AG20443 (cell line): ENCODE results near the gene IRAK2.

Experiments
- DNase-seq: peaks from one replicate; pipeline ENCODE4 v3.0.0; 2012; ENCODE audit warnings: low spot score, mixed read lengths

Gene IRAK2

GRCh38 chr3:10189557-10190354 is 25.0 kb downstream of the IRAK2 start:
- peak; percentile 73 for DNase-seq

GRCh38 chr3:10192953-10193691 is 28.4 kb downstream of the IRAK2 start:
- DNase-seq: peak; percentile 85

GRCh38 chr3:10193692-10194327 is 29.1 kb downstream of the IRAK2 start:
- no peak for DNase-seq

- no peak for DNase-seq
These were observed 29.8 kb downstream of the IRAK2 start for GRCh38 chr3:10194328-10195071.

GRCh38 chr3:10195366-10196089 is 30.8 kb downstream of the IRAK2 start:
- DNase-seq: no peak

GRCh38 chr3:10196389-10197052 is 31.8 kb downstream of the IRAK2 start:
- DNase-seq: peak; percentile 78

GRCh38 chr3:10198226-10198625 is 33.5 kb downstream of the IRAK2 start:
- no peak for DNase-seq

GRCh38 chr3:10198761-10199649 is 34.3 kb downstream of the IRAK2 start:
- DNase-seq: peak; percentile 53

- no peak for DNase-seq
These were observed 40.2 kb downstream of the IRAK2 start for GRCh38 chr3:10204921-10205320.

- peak; percentile 90 for DNase-seq
These were observed 40.9 kb downstream of the IRAK2 start for GRCh38 chr3:10205451-10206165.

GRCh38 chr3:10206166-10206511 is 41.4 kb downstream of the IRAK2 start:
- DNase-seq: no peak

- DNase-seq: no peak
These were observed 48.6 kb downstream of the IRAK2 start for GRCh38 chr3:10213156-10213792.

- DNase-seq: no peak
These were observed 51.1 kb downstream of the IRAK2 start for GRCh38 chr3:10215578-10216368.

GRCh38 chr3:10217359-10217758 is 52.6 kb downstream of the IRAK2 start:
- no peak for DNase-seq

- no peak for DNase-seq
These were observed 55.0 kb downstream of the IRAK2 start for GRCh38 chr3:10219737-10220136.

GRCh38 chr3:10223676-10224639 is 59.2 kb downstream of the IRAK2 start:
- DNase-seq: no peak
